HG02763 (cell line): ENCODE results near the gene TFDP1.
"Not testable (repeated sequence)": the region's sequence is repeated elsewhere in the genome, so short reads cannot be mapped to it uniquely, and the experiment has no call there.

Experiments
- ATAC-seq: cut with Tn5 transposase; IDR thresholded peaks from one replicate; pipeline ENCODE4 v1.9.1; 2021; ENCODE audit warnings: mild to moderate bottlenecking, moderate library complexity; ENCODE audit not compliant: unreplicated experiment

The TFDP1 gene

GRCh38 chr13:113550453-113550852 is 34.1 kb upstream of the TFDP1 start:
- no peak for ATAC-seq

- ATAC-seq, result no peak
Measured at GRCh38 chr13:113551081-113552000, 33.2 kb upstream of the TFDP1 start.

- ATAC-seq, result no peak
Measured at GRCh38 chr13:113552079-113552478, 32.5 kb upstream of the TFDP1 start.

GRCh38 chr13:113552786-113553434 is 31.6 kb upstream of the TFDP1 start:
- ATAC-seq, result no peak

GRCh38 chr13:113553511-113554332 is 30.8 kb upstream of the TFDP1 start:
- no peak for ATAC-seq

GRCh38 chr13:113554333-113554700 is 30.2 kb upstream of the TFDP1 start:
- ATAC-seq, result no peak

GRCh38 chr13:113555141-113555540 is 29.4 kb upstream of the TFDP1 start:
- no peak for ATAC-seq

GRCh38 chr13:113557013-113557412 is 27.5 kb upstream of the TFDP1 start:
- ATAC-seq, result no peak

- no peak for ATAC-seq
Measured at GRCh38 chr13:113558461-113558860, 26.1 kb upstream of the TFDP1 start.

- no peak for ATAC-seq
Measured at GRCh38 chr13:113559061-113559460, 25.5 kb upstream of the TFDP1 start.

- ATAC-seq, result no peak
Measured at GRCh38 chr13:113559901-113560644, 24.5 kb upstream of the TFDP1 start.

GRCh38 chr13:113560645-113561416 is 23.7 kb upstream of the TFDP1 start:
- no peak for ATAC-seq

GRCh38 chr13:113561417-113562084 is 23.0 kb upstream of the TFDP1 start:
- ATAC-seq, result no peak

- no peak for ATAC-seq
Measured at GRCh38 chr13:113562085-113562749, 22.3 kb upstream of the TFDP1 start.

- ATAC-seq, result no peak
Measured at GRCh38 chr13:113562844-113563243, 21.7 kb upstream of the TFDP1 start.

GRCh38 chr13:113563511-113563910 is 21.0 kb upstream of the TFDP1 start:
- not testable (repeated sequence) for ATAC-seq

GRCh38 chr13:113564331-113565023 is 20.1 kb upstream of the TFDP1 start:
- no peak for ATAC-seq

- no peak for ATAC-seq
Measured at GRCh38 chr13:113565526-113566226, 18.9 kb upstream of the TFDP1 start.
